Activated T-cell treated with anti-CD3 and anti-CD28 coated beads for 1 hour (primary cell): Measurements from ENCODE around the gene SEC24B.
"Not testable (repeated sequence)": the region's sequence is repeated elsewhere in the genome, so short reads cannot be mapped to it uniquely, and the experiment has no call there.

Source experiments
- DNase-seq: peaks from one replicate; pipeline ENCODE4 v3.0.0-alpha.2; 2020; ENCODE audit warnings: low read depth

Gene SEC24B

GRCh38 chr4:109506890-109507289 is 73.3 kb downstream of the SEC24B start:
- DNase-seq = no peak

GRCh38 chr4:109510687-109511086 is 77.1 kb downstream of the SEC24B start:
- DNase-seq = no peak

GRCh38 chr4:109511414-109511813 is 77.8 kb downstream of the SEC24B start:
- DNase-seq = no peak

- DNase-seq = not testable (repeated sequence)
Observed at GRCh38 chr4:109513368-109513767, 79.8 kb downstream of the SEC24B start.

GRCh38 chr4:109532182-109532581 is 98.6 kb downstream of the SEC24B start:
- DNase-seq = no peak

- DNase-seq = no peak
Observed at GRCh38 chr4:109545401-109545800, 111.8 kb downstream of the SEC24B start.

DNA sequence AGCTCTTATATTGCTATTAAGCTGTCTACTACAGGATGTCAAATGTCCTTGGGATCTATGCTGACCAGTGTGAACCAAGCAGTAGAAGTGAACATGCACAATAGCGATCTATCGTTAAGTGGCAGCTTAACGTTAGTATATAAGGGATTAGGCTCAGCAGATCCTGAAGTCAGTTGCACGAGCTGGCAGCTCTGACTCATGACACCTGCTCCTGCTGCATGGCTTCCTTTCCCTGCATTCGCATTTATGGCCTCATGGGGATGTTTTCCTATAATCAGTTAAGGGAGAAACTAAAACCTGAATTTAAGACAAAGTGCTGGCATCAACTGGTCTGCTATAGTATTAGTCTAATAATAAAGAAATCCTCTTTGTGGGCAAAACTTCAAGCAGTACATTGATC is 113.8 kb downstream of the SEC24B start:
- no peak for DNase-seq

DNA sequence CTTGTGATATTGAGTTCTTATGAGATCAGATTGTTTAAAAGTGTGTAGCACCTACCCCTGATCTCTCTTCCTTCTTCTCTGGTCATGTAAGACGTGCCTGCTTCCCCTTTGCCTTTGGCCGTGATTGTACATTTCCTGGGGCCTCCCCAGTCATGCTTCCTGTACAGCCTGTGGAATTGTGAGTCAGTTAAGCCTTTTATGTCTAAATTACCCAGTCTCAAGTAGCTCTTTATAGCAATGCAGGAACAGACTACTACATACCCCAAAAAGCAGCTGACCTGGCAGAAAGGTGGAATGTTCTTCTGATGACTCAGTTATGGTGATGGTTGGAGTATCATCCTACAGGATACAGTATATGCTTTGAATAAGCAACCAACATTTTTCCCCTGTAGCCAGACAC is 115.0 kb downstream of the SEC24B start:
- no peak for DNase-seq

DNA sequence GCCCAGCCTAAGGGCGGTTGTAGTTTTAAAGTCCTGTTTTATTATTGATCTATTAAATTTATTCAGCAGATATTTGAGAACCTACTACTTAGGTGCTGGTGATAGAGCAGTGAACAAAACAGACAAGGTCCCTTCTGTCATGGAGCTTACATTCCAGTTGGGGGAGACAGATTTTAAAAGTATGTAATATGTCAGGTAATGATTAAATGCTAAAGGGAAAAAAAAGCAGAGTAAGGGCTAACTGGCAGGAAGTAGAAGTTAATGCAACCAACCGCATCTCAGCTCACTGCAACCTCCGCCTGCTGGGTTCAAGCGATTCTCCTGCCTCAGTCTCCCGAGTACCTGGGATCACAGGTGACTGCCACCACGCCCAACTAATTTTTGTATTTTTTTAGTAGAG is 118.6 kb downstream of the SEC24B start:
- no peak for DNase-seq

DNA sequence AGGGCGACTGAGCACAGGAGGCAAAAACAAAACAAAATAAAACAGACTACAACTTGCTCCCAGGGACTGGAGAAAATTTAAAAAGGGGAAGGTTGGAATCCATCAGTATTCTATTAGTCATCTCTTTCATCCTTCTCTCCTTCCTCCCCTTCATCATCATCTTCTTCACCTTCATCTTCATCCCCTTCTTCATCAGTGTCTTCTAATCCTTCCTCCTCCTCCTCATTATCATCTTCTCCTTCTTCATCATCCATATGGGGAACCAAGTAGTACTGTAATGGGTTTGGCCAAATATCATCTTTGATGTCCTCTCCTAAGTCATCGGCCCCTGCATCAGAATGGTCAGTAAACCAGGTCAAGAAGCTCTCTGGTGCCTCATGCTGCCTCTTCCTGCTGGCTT is 119.5 kb downstream of the SEC24B start:
- DNase-seq = no peak

- no peak for DNase-seq
Observed at GRCh38 chr4:109554971-109555370, 121.4 kb downstream of the SEC24B start.

DNA sequence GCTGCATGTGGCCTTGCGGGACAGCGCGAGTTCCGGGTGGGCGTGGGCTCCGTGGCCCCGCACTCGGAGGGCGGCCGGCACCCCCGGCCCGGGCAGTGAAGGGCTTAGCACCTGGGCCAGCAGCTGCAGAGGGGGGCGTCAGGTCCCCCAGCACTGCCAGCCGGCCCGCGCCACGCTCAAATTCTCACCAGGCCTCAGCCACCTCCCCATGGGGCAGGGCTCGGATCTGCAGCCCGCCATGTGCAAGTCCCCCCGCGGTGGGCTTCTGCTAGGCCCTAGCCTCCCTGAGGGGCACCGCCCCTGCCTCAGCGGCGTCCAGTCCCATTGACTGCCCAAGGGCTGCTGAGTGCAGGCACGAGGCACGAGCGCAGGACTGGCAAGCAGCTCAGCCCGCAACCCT is 123.8 kb downstream of the SEC24B start:
- no peak for DNase-seq

DNA sequence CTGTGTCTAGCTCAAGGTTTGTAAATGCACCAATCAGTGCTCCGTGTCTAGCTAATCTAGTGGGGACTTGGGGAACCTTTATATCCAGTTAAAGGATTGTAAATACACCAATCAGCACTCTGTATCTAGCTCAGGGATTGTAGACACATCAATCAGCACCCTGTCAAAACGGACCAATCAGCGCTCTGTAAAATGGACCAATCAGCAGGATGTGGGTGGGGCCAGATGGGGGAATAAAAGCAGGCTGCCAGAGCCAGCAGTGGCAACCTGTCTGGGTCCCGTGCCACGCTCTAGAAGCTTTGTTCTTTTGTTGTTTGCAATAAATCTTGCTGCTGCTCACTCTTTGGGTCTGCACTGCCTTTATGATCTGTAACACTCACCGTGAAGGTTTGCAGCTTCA is 124.5 kb downstream of the SEC24B start:
- not testable (repeated sequence) for DNase-seq

- DNase-seq = peak; percentile 35
Observed at GRCh38 chr4:109559625-109559982, 126.0 kb downstream of the SEC24B start.

- peak; percentile 85 for DNase-seq
Observed at GRCh38 chr4:109559983-109560686, 126.5 kb downstream of the SEC24B start, which contains the start of gene MCUB. TSS of gene MCUB (plus strand) at chr4:109560246. CDS start at chr4:109560338, 92 bp downstream.

GRCh38 chr4:109560687-109561461 is 127.3 kb downstream of the SEC24B start:
- DNase-seq = peak; percentile 33

DNA sequence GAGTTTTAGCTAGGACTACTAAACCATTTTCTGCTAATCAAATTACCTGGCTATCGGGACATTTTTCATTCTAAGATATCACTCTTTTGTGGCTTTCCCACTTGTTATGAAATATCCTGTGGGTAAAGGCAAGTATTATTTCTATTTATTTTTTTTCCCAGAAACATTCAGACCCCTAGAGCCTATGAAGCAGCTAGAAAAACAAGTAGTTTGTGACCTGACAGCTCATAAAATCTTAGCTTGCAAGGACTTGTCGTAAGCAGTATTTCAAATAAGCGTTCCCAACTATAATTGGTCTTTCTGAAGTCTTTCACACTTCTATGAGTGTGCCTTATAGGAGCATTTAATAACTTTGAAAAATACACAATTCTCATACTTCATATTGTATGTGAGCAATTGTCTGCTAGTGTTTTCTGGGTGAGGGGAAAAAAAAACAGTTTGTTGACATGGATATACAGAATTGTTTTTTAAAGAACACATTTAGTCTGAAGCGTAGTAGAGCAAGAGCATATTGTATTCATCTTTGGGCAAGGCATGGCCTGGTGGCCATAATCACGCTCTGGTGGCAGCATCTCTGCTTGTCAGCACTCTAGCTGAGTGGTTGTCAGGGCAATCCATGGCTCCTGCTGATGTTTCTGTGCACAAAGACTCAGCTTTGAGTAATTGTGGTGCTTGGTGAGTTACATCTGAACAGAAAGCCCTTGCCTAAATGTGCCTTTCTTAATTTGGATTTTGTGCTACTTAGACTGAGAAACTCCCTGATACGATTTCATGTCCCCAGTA is 129.0 kb downstream of the SEC24B start:
- DNase-seq = no peak

GRCh38 chr4:109571494-109571893 is 137.9 kb downstream of the SEC24B start:
- no peak for DNase-seq

GRCh38 chr4:109572154-109572553 is 138.5 kb downstream of the SEC24B start:
- no peak for DNase-seq

- DNase-seq = no peak
Observed at GRCh38 chr4:109574443-109574850, 140.8 kb downstream of the SEC24B start.

DNA sequence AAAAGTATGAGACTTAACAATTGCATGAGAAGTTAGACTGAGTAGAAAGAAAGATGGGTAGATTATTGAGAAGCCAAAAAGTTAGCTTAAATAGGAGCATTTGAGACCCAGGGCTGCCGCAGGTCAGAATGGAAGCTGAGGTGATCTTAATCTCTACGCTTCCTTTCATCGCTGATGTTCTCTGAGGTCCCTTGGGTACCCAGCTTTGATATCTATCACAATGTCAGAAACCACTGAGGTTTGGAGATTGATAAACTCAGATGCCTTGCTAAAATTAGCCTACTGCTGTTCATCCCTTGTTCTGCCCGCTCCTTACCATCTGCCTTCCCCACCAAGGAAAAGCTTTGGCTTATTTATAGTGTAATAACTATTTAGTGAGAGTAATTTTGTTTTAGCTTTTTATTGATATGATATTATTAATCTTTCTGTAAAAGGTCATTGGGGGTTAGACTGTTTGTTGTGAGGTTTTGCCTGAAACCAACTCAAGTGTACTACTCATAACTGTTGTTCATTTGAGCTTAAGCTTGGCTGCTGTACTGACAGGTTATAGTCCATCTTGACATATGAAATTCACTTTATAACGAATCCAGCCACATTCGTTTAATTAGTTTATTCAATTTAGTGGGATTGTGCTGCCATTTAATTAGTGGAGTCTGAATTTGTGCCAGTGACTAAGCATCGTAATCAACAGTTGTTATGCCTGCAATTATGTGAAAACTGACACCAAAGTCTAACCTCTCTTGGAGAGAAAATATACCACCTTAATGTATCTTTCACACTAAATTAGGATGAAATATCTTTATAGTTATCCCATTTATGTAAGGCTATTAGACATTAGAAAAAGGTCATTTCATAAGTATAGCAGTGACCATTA is 141.6 kb downstream of the SEC24B start:
- no peak for DNase-seq

DNA sequence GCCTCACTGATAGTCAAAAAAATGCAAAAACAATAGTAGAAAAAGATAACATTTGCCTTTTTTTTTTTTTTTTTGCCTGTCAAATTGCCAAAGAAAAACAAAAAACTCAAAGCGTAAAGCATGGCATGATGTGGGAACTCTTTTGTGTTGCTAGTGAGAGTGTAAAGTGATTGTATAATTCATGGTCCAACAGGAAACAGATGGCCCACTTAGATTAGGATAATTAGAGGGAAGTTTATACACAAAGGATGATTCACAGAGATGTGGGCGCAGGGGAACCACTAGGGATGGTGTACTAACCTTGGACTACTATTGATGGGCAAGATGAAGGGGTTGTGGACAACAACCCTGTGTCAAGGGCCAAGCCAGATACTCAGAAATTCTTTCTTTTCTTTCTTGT is 142.8 kb downstream of the SEC24B start:
- DNase-seq = no peak
